ENCODE measurements around the gene RAB1B. TPM values are rescaled to one million over a fixed set of nuclear protein-coding genes. Genes with fewer than 3 reads are reported as not detected.

Gene RAB1B
- total and polyA plus RNA-seq, 10 of the 15 experiments (the other 5 are each of a cell fraction or from before 2014, with no cell fraction given) = 10.4 to 193 (median 96.9) TPM

GRCh38 chr11:66284526-66285078 lies 16.2 kb downstream of the RAB1B start:
- Histone ChIP-seq H3K36me3 (ENCODE audit: control insufficient read depth in 2 of 2, insufficient read depth in 2 of 2, low read length in 1 of 2) (no peaks in the 10 kb centered on the region; a peak in 1 of 4 replicates), H3K79me2 (ENCODE audit: control insufficient read depth, insufficient read depth, low read length) (peaks cover 12% of the 10 kb centered on the region), H3K4me1 (ENCODE audit: control insufficient read depth, insufficient read depth, low read length) (peaks cover 13% of the 10 kb centered on the region), H2AFZ (ENCODE audit: control insufficient read depth, low read depth, low read length) (no peak overlapping the region), H3K4me2 (ENCODE audit: control insufficient read depth, insufficient read depth) (no peak overlapping the region), H3K27me3 (replicated peaks in 1 of 2; ENCODE audit: control insufficient read depth in 2 of 2, insufficient read depth in 2 of 2, low read length in 1 of 2) (no peaks in the 10 kb centered on the region), H3K9me3 (replicated peaks; ENCODE audit: control insufficient read depth, insufficient read depth, low read length) (no peaks in the 10 kb centered on the region), H3K4me3 (no peak overlapping the region), H3K9ac (ENCODE audit: control insufficient read depth, insufficient read depth, low read length) (no peak overlapping the region), H4K20me1 (ENCODE audit: control insufficient read depth, insufficient read depth) (no peaks in the 10 kb centered on the region; the same call in none of the 2 replicates), H3K27ac (ENCODE audit: control insufficient read depth, insufficient read depth) (no peak overlapping the region)
- in situ Hi-C loops (cut with MboI) = no loop called here
- ChIA-PET POLR2A (interaction anchor here (1.6 kb wide), 1 partner anchor 25 kb away, joined by 6 read pairs; no protein-coding TSS in a partner anchor), RAD21 (ENCODE audit: unreplicated experiment) (interaction anchor here (1.1 kb wide), 1 partner anchor 87 kb away, joined by 3 read pairs; no protein-coding TSS in a partner anchor), CTCF (interaction anchor here (0.9 to 2.2 kb wide), 5 partner anchors 13 to 63 kb away, joined by 3 to 9 read pairs (median 3); no protein-coding TSS in a partner anchor), SMC1A (ENCODE audit: uncharacterized antibody, unreplicated experiment) (no interaction called here)
- ATAC-seq (no peak), DNase-seq (ENCODE audit: low read depth, low spot score) (no peak), FAIRE-seq (no peak)
- intact Hi-C loops (cut with micrococcal nuclease; ENCODE audit: unreplicated experiment) = no loop called here
- TF ChIP-seq ZNF274 (IDR thresholded peaks at IDR 0.05; ENCODE audit: insufficient read depth, insufficient read length) (no peak), ETV6 (conservative IDR thresholded peaks at IDR 0.05 in 1 of 2, IDR thresholded peaks at IDR 0.05 in 1 of 2; ENCODE audit: borderline replicate concordance in 1 of 2, low read depth in 1 of 2) (no peak), IRF3 (IDR thresholded peaks at IDR 0.05) (no peak), CHD1 (IDR thresholded peaks at IDR 0.05; ENCODE audit: low read depth, low read length) (no peak), STAT1 (conservative IDR thresholded peaks at IDR 0.05) (no peak), FOS (IDR thresholded peaks at IDR 0.05; ENCODE audit: borderline replicate concordance, extremely low read depth, insufficient read length) (no peak), NR2F1 (conservative IDR thresholded peaks at IDR 0.05) (no peak), HDAC6 (IDR thresholded peaks at IDR 0.05; ENCODE audit: unreplicated experiment) (no peak), MYC (IDR thresholded peaks at IDR 0.05; ENCODE audit: insufficient read depth, insufficient read length, insufficient replicate concordance, low read length, severe bottlenecking) (no peak), BCL3 (IDR thresholded peaks at IDR 0.05; ENCODE audit: borderline replicate concordance, insufficient read depth, low read depth, low read length, poor library complexity, severe bottlenecking) (no peak), USF2 (IDR thresholded peaks at IDR 0.05; ENCODE audit: borderline replicate concordance, low read depth, low read length) (no peak), ZBTB4 (CRISPR knock-in tag; IDR thresholded peaks at IDR 0.05) (no peak)
- BruUV-seq (replicated peaks) = no TSS peak
- WGBS (ENCODE audit: insufficient coverage, insufficient replicate concordance, low lambda C conversion rate, missing lambda C conversion rate) = 92% methylated on average over 15 of the region's 16 CpGs
